NB4 (cell line): ENCODE data around the gene HHIPL1.

Experiments
- CTCF ChIP-seq: IDR thresholded peaks from one replicate; pipeline ENCODE4 v1.5.1; 2012; ENCODE audit warnings: low read depth, low read length
- MAX ChIP-seq: IDR thresholded peaks from 2 replicates; pipeline ENCODE4 v1.6.1; 2011; ENCODE audit warnings: low read depth, low read length
- POLR2A ChIP-seq: IDR thresholded peaks from 2 replicates; pipeline ENCODE4 v1.6.1; 2011; ENCODE audit warnings: mild to moderate bottlenecking; ENCODE audit not compliant: insufficient read length; ENCODE audit errors: extremely low read depth

- TF ChIP-seq CTCF (no peak), POLR2A (no peak), MAX (no peak)
Observed at GRCh38 chr14:99649643-99650042, 4.7 kb downstream of the HHIPL1 start.
